Activated naive CD8-positive, alpha-beta T cell (primary cell): ENCODE results near the gene GMCL1.
A peak's percentile ranks its signal among the peaks of the same experiment; 100 is the strongest.
"Not testable (repeated sequence)": the region's sequence is repeated elsewhere in the genome, so short reads cannot be mapped to it uniquely, and the experiment has no call there.

Source experiments
- H3K27ac Mint-ChIP-seq: one replicate; pipeline ENCODE4 v1.8.0; 2021; ENCODE audit warnings: mixed read lengths
- H3K27me3 Mint-ChIP-seq: one replicate; pipeline ENCODE4 v1.8.0; 2021; ENCODE audit warnings: mixed read lengths
- H3K36me3 Mint-ChIP-seq: one replicate; pipeline ENCODE4 v1.8.0; 2021; ENCODE audit warnings: mixed read lengths
- H3K4me1 Mint-ChIP-seq: one replicate; pipeline ENCODE4 v1.8.0; 2021; ENCODE audit warnings: low read depth, mixed read lengths
- H3K4me3 Mint-ChIP-seq: one replicate; pipeline ENCODE4 v1.8.0; 2021; ENCODE audit warnings: mild to moderate bottlenecking, mixed read lengths
- H3K9me3 Mint-ChIP-seq: one replicate; pipeline ENCODE4 v1.8.0; 2021; ENCODE audit warnings: low read depth, mixed read lengths

Gene GMCL1

GRCh38 chr2:69830045-69830905 is 815 bp downstream of the GMCL1 start:
- peak overlapping the region; percentile 18 for H3K27ac Mint-ChIP-seq
- H3K36me3 Mint-ChIP-seq, result no peaks in the 10 kb centered on the region
- peak overlapping the region; percentile 90 for H3K4me3 Mint-ChIP-seq
- peaks cover 62% of the 10 kb centered on the region for H3K4me1 Mint-ChIP-seq
- no peaks in the 10 kb centered on the region for H3K27me3 Mint-ChIP-seq
- no peaks in the 10 kb centered on the region for H3K9me3 Mint-ChIP-seq

GRCh38 chr2:69830906-69831241 is 1.4 kb downstream of the GMCL1 start:
- H3K36me3 Mint-ChIP-seq, H3K9me3 Mint-ChIP-seq, H3K27me3 Mint-ChIP-seq: not testable (repeated sequence)
- Mint-ChIP-seq H3K4me1 (peaks cover 68% of the 10 kb centered on the region), H3K27ac (peak overlapping the region; percentile 18), H3K4me3 (peak overlapping the region; percentile 90)

- Mint-ChIP-seq H3K4me1 (peaks cover 74% of the 10 kb centered on the region), H3K27ac (no peak overlapping the region), H3K27me3 (no peaks in the 10 kb centered on the region), H3K4me3 (peak overlapping the region; percentile 90), H3K9me3 (no peaks in the 10 kb centered on the region), H3K36me3 (peaks cover 4% of the 10 kb centered on the region)
Measured at GRCh38 chr2:69831354-69831905, 2.0 kb downstream of the GMCL1 start.

GRCh38 chr2:69833752-69834151 is 4.3 kb downstream of the GMCL1 start:
- H3K4me1 Mint-ChIP-seq, result peaks cover 62% of the 10 kb centered on the region
- H3K27ac Mint-ChIP-seq, result peak overlapping the region; percentile 13
- H3K27me3 Mint-ChIP-seq, result no peaks in the 10 kb centered on the region
- peaks cover 4% of the 10 kb centered on the region for H3K36me3 Mint-ChIP-seq
- H3K4me3 Mint-ChIP-seq, result peak overlapping the region; percentile 69
- no peaks in the 10 kb centered on the region for H3K9me3 Mint-ChIP-seq

GRCh38 chr2:69835666-69836065 is 6.2 kb downstream of the GMCL1 start:
- Mint-ChIP-seq H3K9me3 (no peaks in the 10 kb centered on the region), H3K4me3 (no peak overlapping the region), H3K36me3 (peaks cover 4% of the 10 kb centered on the region), H3K27me3 (no peaks in the 10 kb centered on the region), H3K4me1 (peaks cover 56% of the 10 kb centered on the region), H3K27ac (no peak overlapping the region)

- Mint-ChIP-seq H3K36me3 (peaks cover 4% of the 10 kb centered on the region), H3K4me3 (no peak overlapping the region), H3K9me3 (no peaks in the 10 kb centered on the region), H3K4me1 (peaks cover 54% of the 10 kb centered on the region), H3K27ac (peak overlapping the region; percentile 4), H3K27me3 (no peaks in the 10 kb centered on the region)
Measured at GRCh38 chr2:69836316-69836715, 6.9 kb downstream of the GMCL1 start.

- H3K27me3 Mint-ChIP-seq, result no peaks in the 10 kb centered on the region
- no peak overlapping the region for H3K27ac Mint-ChIP-seq
- peaks cover 42% of the 10 kb centered on the region for H3K4me1 Mint-ChIP-seq
- no peak overlapping the region for H3K4me3 Mint-ChIP-seq
- H3K36me3 Mint-ChIP-seq, result peaks cover 4% of the 10 kb centered on the region
- H3K9me3 Mint-ChIP-seq, result no peaks in the 10 kb centered on the region
Measured at GRCh38 chr2:69837533-69837932, 8.1 kb downstream of the GMCL1 start.

- Mint-ChIP-seq H3K4me1 (peaks cover 6% of the 10 kb centered on the region), H3K27ac (no peak overlapping the region), H3K9me3 (no peaks in the 10 kb centered on the region), H3K27me3 (no peaks in the 10 kb centered on the region), H3K4me3 (no peak overlapping the region), H3K36me3 (peaks cover 12% of the 10 kb centered on the region)
Measured at GRCh38 chr2:69843993-69844392, 14.5 kb downstream of the GMCL1 start.

- Mint-ChIP-seq H3K27ac (no peak overlapping the region), H3K9me3 (no peaks in the 10 kb centered on the region), H3K4me1 (peaks cover 6% of the 10 kb centered on the region), H3K4me3 (no peak overlapping the region), H3K36me3 (peaks cover 12% of the 10 kb centered on the region), H3K27me3 (no peaks in the 10 kb centered on the region)
Measured at GRCh38 chr2:69844560-69844959, 15.1 kb downstream of the GMCL1 start.

GRCh38 chr2:69846182-69847067 is 17.0 kb downstream of the GMCL1 start:
- Mint-ChIP-seq H3K27ac (peak overlapping the region; percentile 2), H3K27me3 (no peaks in the 10 kb centered on the region), H3K9me3 (no peaks in the 10 kb centered on the region), H3K4me1 (peaks cover 6% of the 10 kb centered on the region), H3K36me3 (peaks cover 14% of the 10 kb centered on the region), H3K4me3 (no peak overlapping the region)

GRCh38 chr2:69847068-69847828 is 17.8 kb downstream of the GMCL1 start:
- H3K27ac Mint-ChIP-seq, result no peak overlapping the region

GRCh38 chr2:69848186-69848790 is 18.8 kb downstream of the GMCL1 start:
- Mint-ChIP-seq H3K9me3 (no peaks in the 10 kb centered on the region), H3K4me3 (no peak overlapping the region), H3K36me3 (peaks cover 14% of the 10 kb centered on the region), H3K27me3 (no peaks in the 10 kb centered on the region), H3K4me1 (peaks cover 6% of the 10 kb centered on the region), H3K27ac (no peak overlapping the region)

More at GRCh38 chr2:69847068-69847828, 17.8 kb downstream of the GMCL1 start:
- Mint-ChIP-seq H3K4me1 (peaks cover 6% of the 10 kb centered on the region), H3K36me3 (peaks cover 14% of the 10 kb centered on the region), H3K27me3 (no peaks in the 10 kb centered on the region), H3K4me3 (no peak overlapping the region), H3K9me3 (no peaks in the 10 kb centered on the region)

- Mint-ChIP-seq H3K27me3 (no peaks in the 10 kb centered on the region), H3K4me3 (no peak overlapping the region), H3K9me3 (no peaks in the 10 kb centered on the region), H3K36me3 (no peaks in the 10 kb centered on the region), H3K4me1 (no peaks in the 10 kb centered on the region), H3K27ac (no peak overlapping the region)
Measured at GRCh38 chr2:69858261-69858660, 28.8 kb downstream of the GMCL1 start.

GRCh38 chr2:69863298-69863697 is 33.8 kb downstream of the GMCL1 start:
- Mint-ChIP-seq H3K27ac (no peak overlapping the region), H3K4me3 (no peak overlapping the region), H3K27me3 (no peaks in the 10 kb centered on the region), H3K9me3 (no peaks in the 10 kb centered on the region), H3K36me3 (peaks cover 12% of the 10 kb centered on the region), H3K4me1 (no peaks in the 10 kb centered on the region)
